OCI-LY3 (cell line): Measurements from ENCODE around the gene TRIM29.

Experiments used
- CTCF ChIP-seq: fragments of 200-600, 300-600 bp; sonication (generic); IDR thresholded peaks from 2 replicates; pipeline ENCODE4 v1.5.1; 2014; ENCODE audit warnings: antibody characterized with exemption, low read length, low read depth
- EZH2phosphoT487 ChIP-seq: fragments of 200-600 bp; shearing (Covaris generic); IDR thresholded peaks from 2 replicates; pipeline ENCODE4 v1.6.1; 2018; ENCODE audit warnings: antibody characterized with exemption, mixed run types, low read depth

DNA sequence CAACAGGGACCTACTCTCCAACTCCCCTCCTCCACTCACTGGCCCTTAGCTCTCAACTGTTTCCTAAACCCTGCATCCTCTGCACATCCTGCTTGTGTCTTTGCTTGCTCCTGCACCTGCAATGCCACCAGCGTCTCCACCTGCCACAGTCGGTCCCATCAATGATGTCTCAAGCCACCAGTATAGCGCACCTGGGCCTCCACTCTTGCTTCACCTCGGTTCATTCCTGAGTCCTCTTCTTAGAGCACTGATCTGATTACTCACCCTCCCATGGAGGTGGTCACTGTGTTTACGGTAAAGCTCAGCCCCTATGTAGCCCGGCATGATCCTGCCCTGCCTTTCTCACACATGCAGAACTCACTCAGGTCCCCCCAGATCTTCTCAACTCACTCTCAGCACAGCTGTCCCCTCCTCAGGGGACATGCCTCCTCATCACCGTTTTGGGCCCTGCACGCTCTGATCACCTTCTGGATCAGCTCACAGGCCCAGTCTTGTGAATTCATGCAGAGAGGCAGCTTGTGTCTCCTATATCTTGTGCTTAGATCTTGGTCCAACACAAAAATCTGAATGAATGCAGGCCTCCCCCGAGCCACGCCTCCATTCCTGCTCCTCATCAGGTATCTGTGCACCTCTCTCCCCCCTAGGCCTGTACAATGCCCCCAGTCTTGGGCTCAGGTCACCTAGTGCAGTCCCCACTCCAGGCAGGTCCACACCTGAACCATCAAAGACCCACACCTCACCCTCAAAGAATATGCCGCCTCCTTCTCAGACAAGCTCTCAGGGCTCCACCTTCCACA is 31.4 kb downstream of the TRIM29 start:
- TF ChIP-seq CTCF (no peak), EZH2phosphoT487 (no peak)
